K562 (cell line): ENCODE data around the gene AGAP1. TPM values are rescaled to one million over a fixed set of nuclear protein-coding genes. Genes with fewer than 3 reads are reported as not detected.

ENCODE experiments used
- ATAC-seq: fragments of 200-7000 bp; cut with Tn5 transposase; 3 replicates; pipeline ENCODE4 v1.9.1; 2020; ENCODE audit warnings: moderate library complexity
- BruUV-seq: library from RNA; stranded (reverse); fragments of 400-500 nt; replicated peaks from 2 replicates; lab custom pipeline; 2021; lab: Mats Ljungman, UMichigan
- CTCF ChIA-PET: fragments of 300-600 bp; formaldehyde crosslinking; extraction: SDS; loops from one replicate; lab custom pipeline; 2021; ENCODE audit warnings: low intra/inter-chr PET ratio; lab: Yijun Ruan, JAX
- POLR2A ChIA-PET: fragments of 300-600, 350-650 bp; sonication (Branson Sonifier 250); formaldehyde crosslinking; extraction: SDS; loops from one replicate; lab custom pipeline; 2021; ENCODE audit warnings: antibody characterized with exemption, inconsistent platforms; lab: Yijun Ruan, JAX
- DNase-seq, 4 experiments: peaks; one replicate each; pipeline versions ENCODE4 v3.0.0 to v3.0.0-alpha.2; 2011 to 2018; ENCODE audit warnings: low spot score in 3 of 4, mixed read lengths in 3 of 4; ENCODE audit errors: extremely low read depth in 1 of 4
- FAIRE-seq: peaks from 2 replicates; lab custom pipeline; 2011; peaks lifted over from hg19 to GRCh38; lab: Jason Lieb, UNC
- H2AFZ ChIP-seq: 2 replicates; pipeline ENCODE4 v1.6.0; 2011; ENCODE audit warnings: low read depth, low read length, control low read depth, inconsistent platforms
- H3K27ac ChIP-seq: fragments of 200-600 bp; 3 replicates; pipeline ENCODE4 v1.8.0; 2011; ENCODE audit warnings: low read depth, mild to moderate bottlenecking, control low read depth, inconsistent platforms, low read length, moderate library complexity, mixed read lengths; ENCODE audit errors: extremely low read depth
- H3K27me3 ChIP-seq, 2 experiments: fragments of 300-600 bp in 1 of 2; 2 replicates in 1 of 2; 3 replicates in 1 of 2; pipeline versions ENCODE4 v1.6.0 to v1.8.0; 2011; ENCODE audit warnings: inconsistent platforms in 2 of 2, low read length in 2 of 2, mild to moderate bottlenecking in 1 of 2, mixed read lengths in 1 of 2, moderate library complexity in 1 of 2; ENCODE audit not compliant: control insufficient read depth in 2 of 2, insufficient read depth in 2 of 2
- H3K36me3 ChIP-seq: fragments of 300-600 bp; 3 replicates; pipeline ENCODE4 v1.8.0; 2011; ENCODE audit warnings: mild to moderate bottlenecking, low read length, inconsistent platforms; ENCODE audit not compliant: control insufficient read depth, insufficient read depth
- H3K4me1 ChIP-seq, 2 experiments: fragments of 200-600 bp in 1 of 2; replicated peaks in 1 of 2; 2 replicates in 1 of 2; 3 replicates in 1 of 2; pipeline versions ENCODE4 v1.5.1 to v1.8.0; 2011; ENCODE audit warnings: inconsistent platforms in 2 of 2, low read length in 2 of 2, mild to moderate bottlenecking in 1 of 2, mixed read lengths in 1 of 2, moderate library complexity in 1 of 2; ENCODE audit not compliant: control insufficient read depth in 2 of 2, insufficient read depth in 2 of 2
- H3K4me2 ChIP-seq: 2 replicates; pipeline ENCODE4 v1.6.1; 2011; ENCODE audit warnings: low read length, control low read depth, inconsistent platforms, mixed read lengths; ENCODE audit not compliant: insufficient read depth
- H3K4me3 ChIP-seq: fragments of 200-600 bp; sonication (generic), shearing (Covaris generic); 2 replicates; pipeline ENCODE4 v1.5.1; 2016; ENCODE audit warnings: control low read depth, inconsistent platforms
- H3K79me2 ChIP-seq: fragments of 200-600 bp; 3 replicates; pipeline ENCODE4 v1.8.0; 2011; ENCODE audit warnings: low read length, inconsistent platforms; ENCODE audit not compliant: control insufficient read depth, insufficient read depth
- H3K9ac ChIP-seq, 2 experiments: 2 replicates each; pipeline versions ENCODE4 v1.6.0 to v1.6.1; 2011; ENCODE audit warnings: low read depth in 2 of 2, low read length in 2 of 2, control low read depth in 1 of 2, inconsistent platforms in 1 of 2, mild to moderate bottlenecking in 1 of 2, mixed read lengths in 1 of 2; ENCODE audit not compliant: insufficient read depth in 1 of 2
- H3K9me1 ChIP-seq: one replicate; pipeline ENCODE4 v1.6.0; 2011; ENCODE audit warnings: inconsistent platforms, mild to moderate bottlenecking, low read length, moderate library complexity; ENCODE audit not compliant: control insufficient read depth, insufficient read depth
- H3K9me3 ChIP-seq: replicated peaks from 2 replicates; pipeline ENCODE4 v1.5.1; 2011; ENCODE audit warnings: low read depth, low read length, inconsistent platforms; ENCODE audit not compliant: control insufficient read depth, insufficient read depth
- H4K20me1 ChIP-seq: replicated peaks from 2 replicates; pipeline ENCODE4 v1.6.1; 2011; ENCODE audit warnings: low read length, inconsistent platforms, mixed read lengths; ENCODE audit not compliant: control insufficient read depth, insufficient read depth
- CEBPG ChIP-seq, 3 experiments: fragments of 200-800 bp in 1 of 3; sonication (Bioruptor generic) in 1 of 3; sonication (generic) in 1 of 3; formaldehyde crosslinking in 1 of 3; IDR thresholded peaks in 2 of 3; conservative IDR thresholded peaks in 1 of 3; 2 replicates each; pipeline versions ENCODE4 v1.6.1 to v1.8.0; 2016 to 2022; ENCODE audit warnings: missing compliant biosample characterization in 2 of 3, missing genetic modification characterization in 2 of 3, mild to moderate bottlenecking in 1 of 3, missing genetic modification reagents in 1 of 3
- DPF2 ChIP-seq: fragments of 450-650 bp; IDR thresholded peaks from 2 replicates; pipeline ENCODE4 v1.6.1; 2016
- ELF4 ChIP-seq: fragments of 450-650 bp; formaldehyde crosslinking; IDR thresholded peaks from 2 replicates; pipeline ENCODE4 v1.4.0; 2022; ENCODE audit warnings: missing genetic modification characterization
- ESRRB ChIP-seq: fragments of 250-450 bp; sonication (Bioruptor Pico); IDR thresholded peaks from 2 replicates; pipeline ENCODE4 v1.5.0; 2020; ENCODE audit warnings: mild to moderate bottlenecking, moderate library complexity, borderline replicate concordance
- FOXA3 ChIP-seq, 2 experiments: fragments of 450-650 bp in 1 of 2; sonication (generic) in 1 of 2; formaldehyde crosslinking; IDR thresholded peaks in 1 of 2; conservative IDR thresholded peaks in 1 of 2; 2 replicates each; pipeline versions ENCODE4 v1.4.0 to v1.8.0; 2020 to 2022; ENCODE audit warnings: mild to moderate bottlenecking in 2 of 2, missing genetic modification reagents in 1 of 2
- GMEB1 ChIP-seq: fragments of 250-450 bp; sonication (Bioruptor Pico); IDR thresholded peaks from 2 replicates; pipeline ENCODE4 v1.4.0; 2020; ENCODE audit warnings: mild to moderate bottlenecking
- KLF16 ChIP-seq: IDR thresholded peaks from 2 replicates; pipeline ENCODE4 v1.6.1; 2016; ENCODE audit warnings: antibody characterized with exemption
- MECOM ChIP-seq: fragments of 250-450 bp; sonication (Bioruptor Pico); IDR thresholded peaks from 2 replicates; pipeline ENCODE4 v1.8.0; 2022; ENCODE audit warnings: inconsistent platforms
- MTA3 ChIP-seq: fragments of 450-650 bp; formaldehyde crosslinking; IDR thresholded peaks from 2 replicates; pipeline ENCODE4 v1.6.1; 2017; ENCODE audit warnings: mild to moderate bottlenecking, borderline replicate concordance
- NCOA6 ChIP-seq: fragments of 450-650 bp; IDR thresholded peaks from 2 replicates; pipeline ENCODE4 v1.6.1; 2017; ENCODE audit warnings: mild to moderate bottlenecking
- NELFE ChIP-seq: IDR thresholded peaks from 2 replicates; pipeline ENCODE4 v1.6.1; 2011; ENCODE audit warnings: mild to moderate bottlenecking; ENCODE audit not compliant: insufficient read depth, insufficient read length
- NR1H2 ChIP-seq: sonication (generic); formaldehyde crosslinking; IDR thresholded peaks from 2 replicates; pipeline ENCODE4 v1.4.0; 2020; ENCODE audit warnings: mild to moderate bottlenecking, missing genetic modification reagents
- RNF2 ChIP-seq: sonication (generic); IDR thresholded peaks from 2 replicates; pipeline ENCODE4 v1.6.1; 2016
- SAFB2 ChIP-seq: fragments of 200-400 bp; formaldehyde crosslinking; IDR thresholded peaks from 2 replicates; pipeline ENCODE4 v1.6.1; 2018; ENCODE audit warnings: borderline replicate concordance, low read length, low read depth, moderate library complexity; ENCODE audit not compliant: severe bottlenecking
- SMAD1 ChIP-seq: fragments of 150-350 bp; IDR thresholded peaks from 2 replicates; pipeline ENCODE4 v1.6.1; 2014; ENCODE audit warnings: low read length, low read depth; ENCODE audit not compliant: partially characterized antibody
- STAG1 ChIP-seq: sonication (generic); formaldehyde crosslinking; IDR thresholded peaks from 2 replicates; pipeline ENCODE4 v1.5.0; 2020; ENCODE audit warnings: missing genetic modification reagents, borderline replicate concordance
- ZKSCAN3 ChIP-seq: fragments of 250-450 bp; sonication (Bioruptor Pico); IDR thresholded peaks from 2 replicates; pipeline ENCODE4 v1.4.0; 2020
- ZNF354B ChIP-seq: fragments of 250-450 bp; sonication (Bioruptor Pico); IDR thresholded peaks from 2 replicates; pipeline ENCODE4 v1.4.0; 2020
- WGBS: fragments of 100-300 bp; shearing (Covaris generic); methylation state at CpG from one replicate; pipeline ENCODE4 v1.1.6; 2016; ENCODE audit warnings: low coverage, mixed read lengths; ENCODE audit not compliant: insufficient coverage; ENCODE audit errors: missing lambda C conversion rate; 5-methylcytosine and 5-hydroxymethylcytosine counted together
- in situ Hi-C: fragments of 300-500 bp; cut with MboI; formaldehyde crosslinking; loops from 4 replicates; pipeline ENCODE4 v1.15.0; 2018; ENCODE audit warnings: inconsistent platforms, mixed read lengths
- intact Hi-C: fragments of 100-400 bp; cut with micrococcal nuclease; formaldehyde crosslinking; loops from 2 replicates; pipeline ENCODE4 v1.14.2; 2022
- polyA plus RNA-seq, 8 experiments: library from polyadenylated mRNA; depleted of rRNA in 4 of 8; stranded (reverse) in 5 of 8; unstranded in 3 of 8; fragments of >200 nt; fragmentation: Nextera tagmentation in 2 of 8; fragmentation: Illumina TruSeq in 1 of 8; extraction: Ambion mirVana in 2 of 8; extraction: Trizol in 1 of 8; gene quantifications; 2 replicates each; pipeline versions ENCODE4 v1.2.1 to v1.2.3, GENCODE V29; 2011 to 2014; ENCODE audit warnings: inconsistent platforms in 1 of 8, missing spikeins in 1 of 8
- total RNA-seq, 7 experiments: library from RNA; depleted of rRNA in 6 of 7; stranded (reverse); fragments of >200 nt in 6 of 7; fragmentation: Illumina TruSeq in 2 of 7; extraction: Trizol in 2 of 7; gene quantifications; 2 replicates each; pipeline versions ENCODE4 v1.2.1 to v1.2.3, GENCODE V29; 2011 to 2021; ENCODE audit warnings: low replicate concordance in 1 of 7

Gene AGAP1
- total and polyA plus RNA-seq, 9 of the 15 experiments (the other 6 are each of a cell fraction or from before 2014, with no cell fraction given), result 1.3 to 24.0 (median 10.6) TPM

DNA sequence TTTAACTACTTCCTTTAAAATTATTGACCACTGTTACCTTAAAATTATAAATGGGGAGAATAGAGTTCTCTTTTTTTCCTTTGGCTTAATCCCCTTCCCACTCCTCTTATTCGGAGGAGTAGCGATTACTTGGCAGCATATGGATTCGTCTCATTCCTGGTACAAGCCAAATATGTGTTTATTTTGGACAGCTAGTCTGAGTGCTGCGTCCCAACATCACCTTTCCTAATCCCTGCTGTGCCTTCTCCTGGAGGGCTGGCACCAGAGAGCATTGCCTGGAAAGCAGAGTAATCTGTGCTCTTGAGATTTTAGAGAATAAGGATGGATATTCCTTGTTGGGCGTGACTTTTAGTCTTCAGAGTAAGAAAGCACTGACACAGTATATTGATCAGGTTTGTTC, 185.6 kb downstream of the AGAP1 start:
- Histone ChIP-seq H3K79me2 (peaks cover 62% of the 10 kb centered on the region), H3K4me2 (no peak overlapping the region), H3K9me3 (no peaks in the 10 kb centered on the region), H3K4me3 (no peak overlapping the region), H3K36me3 (no peaks in the 10 kb centered on the region), H3K27ac (no peak overlapping the region), H4K20me1 (peaks cover 11% of the 10 kb centered on the region), H3K4me1 (peaks cover 4 to 9% of the 10 kb centered on the region in 2 experiments; a peak in 4 of 5 replicates), H3K9me1 (no peaks in the 10 kb centered on the region), H3K9ac (no peak overlapping the region), H2AFZ (no peak overlapping the region), H3K27me3 (no peaks in the 10 kb centered on the region)
- no peak for ATAC-seq
- in situ Hi-C loops, result no loop called here
- no TSS peak for BruUV-seq
- intact Hi-C loops, result no loop called here
- no peak for FAIRE-seq
- WGBS, result 75% methylated on average over 5 of the region's 5 CpGs
- no peak for DNase-seq
- POLR2A ChIA-PET, result no interaction called here
- TF ChIP-seq STAG1 (no peak), KLF16 (no peak), DPF2 (no peak), FOXA3 (CRISPR knock-in tag; conservative IDR thresholded peaks at IDR 0.05 in 1 of 2, IDR thresholded peaks at IDR 0.05 in 1 of 2) (no peak), MECOM (CRISPR knock-in tag) (no peak), NR1H2 (CRISPR knock-in tag) (no peak), GMEB1 (no peak), NCOA6 (no peak), NELFE (no peak), CEBPG (CRISPR knock-in tag; IDR thresholded peaks at IDR 0.05) (no peak), CEBPG (tag; conservative IDR thresholded peaks at IDR 0.05 in 1 of 2, IDR thresholded peaks at IDR 0.05 in 1 of 2) (no peak), SMAD1 (no peak), ZNF354B (no peak), ZKSCAN3 (no peak), MTA3 (no peak), RNF2 (no peak), SAFB2 (no peak), ELF4 (CRISPR knock-in tag) (no peak), ESRRB (CRISPR knock-in tag) (no peak)
- CTCF ChIA-PET, result no interaction called here
